Measurements from ENCODE around the gene ACOXL.

Gene ACOXL

DNA sequence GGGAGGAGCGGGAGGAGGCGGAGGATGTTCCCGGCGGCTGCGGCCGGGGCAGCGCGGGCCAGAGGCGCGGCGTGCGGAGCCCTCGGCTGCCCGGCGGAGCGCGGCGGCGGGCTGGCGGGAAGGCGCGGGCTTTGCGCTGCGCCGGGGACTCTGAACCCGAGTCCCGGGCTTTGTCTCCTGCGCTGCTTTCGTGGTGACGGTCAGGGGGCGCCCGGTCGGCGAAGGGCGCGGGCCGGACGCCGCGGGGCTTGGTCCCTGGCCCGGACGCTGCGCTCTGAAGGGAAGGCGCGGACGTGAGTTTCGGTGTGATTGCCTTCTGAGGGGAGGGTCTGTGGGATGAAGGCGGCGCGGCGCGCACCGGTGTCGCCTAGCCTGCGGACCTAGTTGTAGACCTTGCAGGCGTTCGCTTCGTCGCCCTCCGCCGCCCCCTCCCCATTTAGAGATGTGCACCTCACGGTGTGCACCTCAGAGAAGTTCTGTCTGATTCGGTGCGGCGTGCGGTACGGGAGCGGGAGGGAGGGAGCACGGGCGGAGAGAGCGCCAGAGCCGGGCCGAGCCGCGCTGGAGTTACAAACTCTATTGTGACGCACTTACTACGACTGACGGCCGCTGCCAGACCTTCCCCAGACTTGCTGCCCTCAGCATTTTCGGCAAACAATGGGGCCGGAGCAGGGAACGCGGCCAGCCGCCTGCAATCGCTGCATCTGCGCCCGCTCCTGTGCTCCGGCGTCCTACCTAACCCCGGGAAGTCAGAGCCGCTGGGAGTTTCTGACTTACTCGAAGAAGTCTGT is 390.5 kb downstream of the ACOXL start (continued):
- TF ChIP-seq, protein P1, sequence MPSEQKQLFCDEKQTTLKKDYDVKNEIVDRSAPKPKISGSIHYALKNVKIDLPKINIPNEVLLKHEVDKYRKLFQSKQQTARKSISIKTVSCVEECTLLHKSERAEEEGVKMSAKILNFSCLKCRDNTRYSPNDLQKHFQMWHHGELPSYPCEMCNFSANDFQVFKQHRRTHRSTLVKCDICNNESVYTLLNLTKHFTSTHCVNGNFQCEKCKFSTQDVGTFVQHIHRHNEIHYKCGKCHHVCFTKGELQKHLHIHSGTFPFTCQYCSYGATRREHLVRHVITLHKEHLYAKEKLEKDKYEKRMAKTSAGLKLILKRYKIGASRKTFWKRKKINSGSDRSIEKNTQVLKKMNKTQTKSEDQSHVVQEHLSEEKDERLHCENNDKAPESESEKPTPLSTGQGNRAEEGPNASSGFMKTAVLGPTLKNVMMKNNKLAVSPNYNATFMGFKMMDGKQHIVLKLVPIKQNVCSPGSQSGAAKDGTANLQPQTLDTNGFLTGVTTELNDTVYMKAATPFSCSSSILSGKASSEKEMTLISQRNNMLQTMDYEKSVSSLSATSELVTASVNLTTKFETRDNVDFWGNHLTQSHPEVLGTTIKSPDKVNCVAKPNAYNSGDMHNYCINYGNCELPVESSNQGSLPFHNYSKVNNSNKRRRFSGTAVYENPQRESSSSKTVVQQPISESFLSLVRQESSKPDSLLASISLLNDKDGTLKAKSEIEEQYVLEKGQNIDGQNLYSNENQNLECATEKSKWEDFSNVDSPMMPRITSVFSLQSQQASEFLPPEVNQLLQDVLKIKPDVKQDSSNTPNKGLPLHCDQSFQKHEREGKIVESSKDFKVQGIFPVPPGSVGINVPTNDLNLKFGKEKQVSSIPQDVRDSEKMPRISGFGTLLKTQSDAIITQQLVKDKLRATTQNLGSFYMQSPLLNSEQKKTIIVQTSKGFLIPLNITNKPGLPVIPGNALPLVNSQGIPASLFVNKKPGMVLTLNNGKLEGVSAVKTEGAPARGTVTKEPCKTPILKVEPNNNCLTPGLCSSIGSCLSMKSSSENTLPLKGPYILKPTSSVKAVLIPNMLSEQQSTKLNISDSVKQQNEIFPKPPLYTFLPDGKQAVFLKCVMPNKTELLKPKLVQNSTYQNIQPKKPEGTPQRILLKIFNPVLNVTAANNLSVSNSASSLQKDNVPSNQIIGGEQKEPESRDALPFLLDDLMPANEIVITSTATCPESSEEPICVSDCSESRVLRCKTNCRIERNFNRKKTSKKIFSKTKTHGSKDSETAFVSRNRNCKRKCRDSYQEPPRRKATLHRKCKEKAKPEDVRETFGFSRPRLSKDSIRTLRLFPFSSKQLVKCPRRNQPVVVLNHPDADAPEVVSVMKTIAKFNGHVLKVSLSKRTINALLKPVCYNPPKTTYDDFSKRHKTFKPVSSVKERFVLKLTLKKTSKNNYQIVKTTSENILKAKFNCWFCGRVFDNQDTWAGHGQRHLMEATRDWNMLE (tag by site-specific recombination; conservative IDR thresholded peaks at IDR 0.05; ENCODE audit: low read depth), result no peak
- no peak for TF ChIP-seq BCL11A (tag by site-specific recombination; IDR thresholded peaks at IDR 0.05; ENCODE audit: low read depth)
- peak; percentile 66 for TF ChIP-seq ZBTB20 (tag by site-specific recombination; IDR thresholded peaks at IDR 0.05)
- TF ChIP-seq SP7 (tag by site-specific recombination; IDR thresholded peaks at IDR 0.05), result peak; percentile 50
- TF ChIP-seq ZNF76 (tag by site-specific recombination; IDR thresholded peaks at IDR 0.05; ENCODE audit: borderline replicate concordance, low read depth), result no peak
- TF ChIP-seq, protein P2, sequence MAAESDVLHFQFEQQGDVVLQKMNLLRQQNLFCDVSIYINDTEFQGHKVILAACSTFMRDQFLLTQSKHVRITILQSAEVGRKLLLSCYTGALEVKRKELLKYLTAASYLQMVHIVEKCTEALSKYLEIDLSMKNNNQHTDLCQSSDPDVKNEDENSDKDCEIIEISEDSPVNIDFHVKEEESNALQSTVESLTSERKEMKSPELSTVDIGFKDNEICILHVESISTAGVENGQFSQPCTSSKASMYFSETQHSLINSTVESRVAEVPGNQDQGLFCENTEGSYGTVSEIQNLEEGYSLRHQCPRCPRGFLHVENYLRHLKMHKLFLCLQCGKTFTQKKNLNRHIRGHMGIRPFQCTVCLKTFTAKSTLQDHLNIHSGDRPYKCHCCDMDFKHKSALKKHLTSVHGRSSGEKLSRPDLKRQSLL (tag by site-specific recombination; IDR thresholded peaks at IDR 0.05), result 0 out of 2 replicates have a peak, but pooled peaks have one; percentile 49
- TF ChIP-seq, protein P3, sequence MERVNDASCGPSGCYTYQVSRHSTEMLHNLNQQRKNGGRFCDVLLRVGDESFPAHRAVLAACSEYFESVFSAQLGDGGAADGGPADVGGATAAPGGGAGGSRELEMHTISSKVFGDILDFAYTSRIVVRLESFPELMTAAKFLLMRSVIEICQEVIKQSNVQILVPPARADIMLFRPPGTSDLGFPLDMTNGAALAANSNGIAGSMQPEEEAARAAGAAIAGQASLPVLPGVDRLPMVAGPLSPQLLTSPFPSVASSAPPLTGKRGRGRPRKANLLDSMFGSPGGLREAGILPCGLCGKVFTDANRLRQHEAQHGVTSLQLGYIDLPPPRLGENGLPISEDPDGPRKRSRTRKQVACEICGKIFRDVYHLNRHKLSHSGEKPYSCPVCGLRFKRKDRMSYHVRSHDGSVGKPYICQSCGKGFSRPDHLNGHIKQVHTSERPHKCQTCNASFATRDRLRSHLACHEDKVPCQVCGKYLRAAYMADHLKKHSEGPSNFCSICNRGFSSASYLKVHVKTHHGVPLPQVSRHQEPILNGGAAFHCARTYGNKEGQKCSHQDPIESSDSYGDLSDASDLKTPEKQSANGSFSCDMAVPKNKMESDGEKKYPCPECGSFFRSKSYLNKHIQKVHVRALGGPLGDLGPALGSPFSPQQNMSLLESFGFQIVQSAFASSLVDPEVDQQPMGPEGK (tag by site-specific recombination; IDR thresholded peaks at IDR 0.05), result peak; percentile 26; the same call in 1 of the 2 replicates
- TF ChIP-seq ZNF600 (tag by site-specific recombination; IDR thresholded peaks at IDR 0.05), result peak; percentile 91
- TF ChIP-seq SP2 (tag by site-specific recombination; IDR thresholded peaks at IDR 0.05), result peak; percentile 54
- TF ChIP-seq, protein P4, sequence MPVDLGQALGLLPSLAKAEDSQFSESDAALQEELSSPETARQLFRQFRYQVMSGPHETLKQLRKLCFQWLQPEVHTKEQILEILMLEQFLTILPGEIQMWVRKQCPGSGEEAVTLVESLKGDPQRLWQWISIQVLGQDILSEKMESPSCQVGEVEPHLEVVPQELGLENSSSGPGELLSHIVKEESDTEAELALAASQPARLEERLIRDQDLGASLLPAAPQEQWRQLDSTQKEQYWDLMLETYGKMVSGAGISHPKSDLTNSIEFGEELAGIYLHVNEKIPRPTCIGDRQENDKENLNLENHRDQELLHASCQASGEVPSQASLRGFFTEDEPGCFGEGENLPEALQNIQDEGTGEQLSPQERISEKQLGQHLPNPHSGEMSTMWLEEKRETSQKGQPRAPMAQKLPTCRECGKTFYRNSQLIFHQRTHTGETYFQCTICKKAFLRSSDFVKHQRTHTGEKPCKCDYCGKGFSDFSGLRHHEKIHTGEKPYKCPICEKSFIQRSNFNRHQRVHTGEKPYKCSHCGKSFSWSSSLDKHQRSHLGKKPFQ (tag by site-specific recombination; IDR thresholded peaks at IDR 0.05), result peak; percentile 43; the same call in 1 of the 2 replicates
- no peak for TF ChIP-seq IKZF3 (tag by site-specific recombination; IDR thresholded peaks at IDR 0.05)
- peak; percentile 45; the same call in 1 of the 2 replicates for TF ChIP-seq ZBTB48 (tag by site-specific recombination; IDR thresholded peaks at IDR 0.05)

DNA sequence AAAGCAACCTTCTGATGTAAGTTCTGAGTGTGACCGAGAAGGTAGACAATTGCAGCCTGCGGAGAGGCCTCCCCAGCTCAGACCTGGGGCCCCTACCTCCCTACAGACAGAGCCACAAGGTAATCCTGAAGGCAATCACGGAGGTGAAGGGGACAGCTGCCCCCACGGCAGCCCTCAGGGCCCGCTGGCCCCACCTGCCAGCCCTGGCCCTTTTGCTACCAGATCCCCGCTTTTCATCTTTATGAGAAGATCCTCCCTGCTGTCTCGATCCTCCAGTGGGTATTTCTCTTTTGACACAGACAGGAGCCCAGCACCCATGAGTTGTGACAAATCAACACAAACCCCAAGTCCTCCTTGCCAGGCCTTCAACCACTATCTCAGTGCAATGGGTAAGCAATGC is 391.4 kb downstream of the ACOXL start:
- Histone ChIP-seq H3K4me3 (ENCODE audit: low read depth, low read length) (peak overlapping the region; percentile 11; the same call in 1 of the 2 replicates), H3K4me1 (ENCODE audit: control insufficient read depth, insufficient read depth, low read length) (peaks cover 20% of the 10 kb centered on the region; the same call in 1 of the 2 replicates), H3K9me3 (ENCODE audit: control insufficient read depth, insufficient read depth, low read depth, low read length) (no peaks in the 10 kb centered on the region), H3K27ac (ENCODE audit: extremely low read depth, low read depth, low read length) (no peak overlapping the region), H3K36me3 (ENCODE audit: control insufficient read depth in 2 of 2, insufficient read depth in 1 of 2, low read length in 2 of 2) (peaks cover 37 to 51% of the 10 kb centered on the region in 2 experiments)
- ChIA-PET CTCF (interaction anchor here (0.6 kb wide), 1 partner anchor 94 kb away, joined by 3 read pairs; no protein-coding TSS in a partner anchor), POLR2A (no interaction called here)
- no peak for TF ChIP-seq MYNN (tag by site-specific recombination; IDR thresholded peaks at IDR 0.05; ENCODE audit: borderline replicate concordance)
- TF ChIP-seq ZNF768 (tag by site-specific recombination; IDR thresholded peaks at IDR 0.05), result no peak
- TF ChIP-seq ZNF394 (tag by site-specific recombination; IDR thresholded peaks at IDR 0.05; ENCODE audit: borderline replicate concordance), result no peak
- TF ChIP-seq ZNF473 (tag by site-specific recombination; IDR thresholded peaks at IDR 0.05), result no peak
- TF ChIP-seq, protein P5, sequence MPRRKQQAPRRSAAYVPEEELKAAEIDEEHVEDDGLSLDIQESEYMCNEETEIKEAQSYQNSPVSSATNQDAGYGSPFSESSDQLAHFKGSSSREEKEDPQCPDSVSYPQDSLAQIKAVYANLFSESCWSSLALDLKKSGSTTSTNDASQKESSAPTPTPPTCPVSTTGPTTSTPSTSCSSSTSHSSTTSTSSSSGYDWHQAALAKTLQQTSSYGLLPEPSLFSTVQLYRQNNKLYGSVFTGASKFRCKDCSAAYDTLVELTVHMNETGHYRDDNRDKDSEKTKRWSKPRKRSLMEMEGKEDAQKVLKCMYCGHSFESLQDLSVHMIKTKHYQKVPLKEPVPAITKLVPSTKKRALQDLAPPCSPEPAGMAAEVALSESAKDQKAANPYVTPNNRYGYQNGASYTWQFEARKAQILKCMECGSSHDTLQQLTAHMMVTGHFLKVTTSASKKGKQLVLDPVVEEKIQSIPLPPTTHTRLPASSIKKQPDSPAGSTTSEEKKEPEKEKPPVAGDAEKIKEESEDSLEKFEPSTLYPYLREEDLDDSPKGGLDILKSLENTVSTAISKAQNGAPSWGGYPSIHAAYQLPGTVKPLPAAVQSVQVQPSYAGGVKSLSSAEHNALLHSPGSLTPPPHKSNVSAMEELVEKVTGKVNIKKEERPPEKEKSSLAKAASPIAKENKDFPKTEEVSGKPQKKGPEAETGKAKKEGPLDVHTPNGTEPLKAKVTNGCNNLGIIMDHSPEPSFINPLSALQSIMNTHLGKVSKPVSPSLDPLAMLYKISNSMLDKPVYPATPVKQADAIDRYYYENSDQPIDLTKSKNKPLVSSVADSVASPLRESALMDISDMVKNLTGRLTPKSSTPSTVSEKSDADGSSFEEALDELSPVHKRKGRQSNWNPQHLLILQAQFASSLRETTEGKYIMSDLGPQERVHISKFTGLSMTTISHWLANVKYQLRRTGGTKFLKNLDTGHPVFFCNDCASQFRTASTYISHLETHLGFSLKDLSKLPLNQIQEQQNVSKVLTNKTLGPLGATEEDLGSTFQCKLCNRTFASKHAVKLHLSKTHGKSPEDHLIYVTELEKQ (tag by site-specific recombination; IDR thresholded peaks at IDR 0.05; ENCODE audit: borderline replicate concordance), result no peak
- no peak for TF ChIP-seq ZNF707 (tag by site-specific recombination; IDR thresholded peaks at IDR 0.05)
- TF ChIP-seq ZNF174 (tag by site-specific recombination; IDR thresholded peaks at IDR 0.05), result no peak
- TF ChIP-seq, protein P6, sequence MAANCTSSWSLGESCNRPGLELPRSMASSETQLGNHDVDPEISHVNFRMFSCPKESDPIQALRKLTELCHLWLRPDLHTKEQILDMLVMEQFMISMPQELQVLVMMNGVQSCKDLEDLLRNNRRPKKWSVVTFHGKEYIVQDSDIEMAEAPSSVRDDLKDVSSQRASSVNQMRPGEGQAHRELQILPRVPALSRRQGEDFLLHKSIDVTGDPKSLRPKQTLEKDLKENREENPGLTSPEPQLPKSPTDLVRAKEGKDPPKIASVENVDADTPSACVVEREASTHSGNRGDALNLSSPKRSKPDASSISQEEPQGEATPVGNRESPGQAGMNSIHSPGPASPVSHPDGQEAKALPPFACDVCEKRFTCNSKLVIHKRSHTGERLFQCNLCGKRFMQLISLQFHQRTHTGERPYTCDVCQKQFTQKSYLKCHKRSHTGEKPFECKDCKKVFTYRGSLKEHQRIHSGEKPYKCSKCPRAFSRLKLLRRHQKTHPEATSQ (tag by site-specific recombination; IDR thresholded peaks at IDR 0.05), result no peak

All from HEK293 (cell line).